HEK293 (cell line): ENCODE results near the gene CYP11A1.

Experiments
- CTCF ChIA-PET: fragments of 350-600 bp; formaldehyde crosslinking; extraction: SDS; loops from one replicate; lab custom pipeline; 2021; ENCODE audit warnings: antibody characterized with exemption; lab: Yijun Ruan, JAX
- POLR2A ChIA-PET: fragments of 300-600 bp; formaldehyde crosslinking; extraction: SDS; loops from one replicate; lab custom pipeline; 2020; ENCODE audit warnings: antibody characterized with exemption, inconsistent platforms; lab: Yijun Ruan, JAX
- H3K27ac ChIP-seq: fragments of 200-500 bp; sonication (Bioruptor generic); 2 replicates; pipeline ENCODE4 v1.5.1; 2014; ENCODE audit warnings: low read depth, low read length, control low read depth, inconsistent platforms; ENCODE audit errors: extremely low read depth
- H3K36me3 ChIP-seq, 2 experiments: fragments of 200-500 bp in 1 of 2; sonication (Bioruptor generic) in 1 of 2; 1 replicate in 1 of 2; 2 replicates in 1 of 2; pipeline ENCODE4 v1.5.1; 2014 to 2017; ENCODE audit warnings: inconsistent platforms in 2 of 2, low read length in 2 of 2; ENCODE audit not compliant: control insufficient read depth in 2 of 2, insufficient read depth in 1 of 2
- H3K4me1 ChIP-seq: fragments of 200-500 bp; sonication (Bioruptor generic); 2 replicates; pipeline ENCODE4 v1.5.1; 2014; ENCODE audit warnings: mild to moderate bottlenecking, low read length, inconsistent platforms; ENCODE audit not compliant: control insufficient read depth, insufficient read depth
- H3K4me3 ChIP-seq: 2 replicates; pipeline ENCODE4 v1.5.1; 2011; ENCODE audit warnings: low read depth, mild to moderate bottlenecking, control low read depth, low read length, moderate library complexity
- H3K9me3 ChIP-seq: fragments of 200-500 bp; sonication (Bioruptor generic); 2 replicates; pipeline ENCODE4 v1.5.1; 2014; ENCODE audit warnings: low read depth, low read length, inconsistent platforms; ENCODE audit not compliant: control insufficient read depth, insufficient read depth
- GLI4 ChIP-seq: fragments of 450-650 bp; formaldehyde crosslinking; IDR thresholded peaks from 2 replicates; pipeline ENCODE4 v1.5.1; 2016; ENCODE audit warnings: missing biosample characterization, missing genetic modification characterization
- WT1 ChIP-seq: fragments of 450-650 bp; formaldehyde crosslinking; IDR thresholded peaks from 2 replicates; pipeline ENCODE4 v1.5.1; 2016; ENCODE audit warnings: missing biosample characterization, missing genetic modification characterization
- ZBTB48 ChIP-seq: fragments of 450-650 bp; formaldehyde crosslinking; IDR thresholded peaks from 2 replicates; pipeline ENCODE4 v1.5.1; 2016; ENCODE audit warnings: missing biosample characterization, missing genetic modification characterization
- ZNF132 ChIP-seq: fragments of 450-650 bp; formaldehyde crosslinking; IDR thresholded peaks from 2 replicates; pipeline ENCODE4 v1.5.1; 2017; ENCODE audit warnings: missing biosample characterization, missing genetic modification characterization, borderline replicate concordance
- ZNF202 ChIP-seq: fragments of 450-650 bp; formaldehyde crosslinking; IDR thresholded peaks from 2 replicates; pipeline ENCODE4 v1.5.1; 2016; ENCODE audit warnings: missing biosample characterization, missing genetic modification characterization, borderline replicate concordance
- ZNF473 ChIP-seq: fragments of 450-650 bp; formaldehyde crosslinking; IDR thresholded peaks from 2 replicates; pipeline ENCODE4 v1.5.1; 2017; ENCODE audit warnings: missing biosample characterization, missing genetic modification characterization
- ZNF530 ChIP-seq: fragments of 450-650 bp; formaldehyde crosslinking; IDR thresholded peaks from 2 replicates; pipeline ENCODE4 v1.5.1; 2016; ENCODE audit warnings: low read depth, missing biosample characterization, missing genetic modification characterization
- ZNF626 ChIP-seq: fragments of 450-650 bp; sonication (Bioruptor Pico); formaldehyde crosslinking; IDR thresholded peaks from 2 replicates; pipeline ENCODE4 v1.5.1; 2018; ENCODE audit warnings: missing biosample characterization, missing genetic modification characterization, inconsistent platforms
- ZNF792 ChIP-seq: fragments of 450-650 bp; formaldehyde crosslinking; IDR thresholded peaks from 2 replicates; pipeline ENCODE4 v1.5.1; 2016; ENCODE audit warnings: missing biosample characterization, missing genetic modification characterization
- ZSCAN16 ChIP-seq: fragments of 450-650 bp; formaldehyde crosslinking; IDR thresholded peaks from 2 replicates; pipeline ENCODE4 v1.5.1; 2016; ENCODE audit warnings: missing biosample characterization, missing genetic modification characterization
- TF ChIP-seq, protein P1 (sequence below): fragments of 450-650 bp; formaldehyde crosslinking; IDR thresholded peaks from 2 replicates; pipeline ENCODE4 v1.5.1; 2016; ENCODE audit warnings: missing biosample characterization, missing genetic modification characterization
- TF ChIP-seq, protein P2 (sequence below): fragments of 450-650 bp; formaldehyde crosslinking; IDR thresholded peaks from 2 replicates; pipeline ENCODE4 v1.5.1; 2016; ENCODE audit warnings: missing biosample characterization, missing genetic modification characterization
- TF ChIP-seq, protein P3 (sequence below): fragments of 450-650 bp; IDR thresholded peaks from 2 replicates; pipeline ENCODE4 v1.5.1; 2018; ENCODE audit warnings: missing biosample characterization, mild to moderate bottlenecking, missing genetic modification characterization
- TF ChIP-seq, protein P4 (sequence below): fragments of 450-650 bp; formaldehyde crosslinking; IDR thresholded peaks from 2 replicates; pipeline ENCODE4 v1.5.1; 2016; ENCODE audit warnings: missing biosample characterization, missing genetic modification characterization, borderline replicate concordance
- TF ChIP-seq, protein P5 (sequence below): fragments of 450-650 bp; formaldehyde crosslinking; IDR thresholded peaks from 2 replicates; pipeline ENCODE4 v1.5.1; 2016; ENCODE audit warnings: missing biosample characterization, missing genetic modification characterization

CYP11A1 gene

DNA sequence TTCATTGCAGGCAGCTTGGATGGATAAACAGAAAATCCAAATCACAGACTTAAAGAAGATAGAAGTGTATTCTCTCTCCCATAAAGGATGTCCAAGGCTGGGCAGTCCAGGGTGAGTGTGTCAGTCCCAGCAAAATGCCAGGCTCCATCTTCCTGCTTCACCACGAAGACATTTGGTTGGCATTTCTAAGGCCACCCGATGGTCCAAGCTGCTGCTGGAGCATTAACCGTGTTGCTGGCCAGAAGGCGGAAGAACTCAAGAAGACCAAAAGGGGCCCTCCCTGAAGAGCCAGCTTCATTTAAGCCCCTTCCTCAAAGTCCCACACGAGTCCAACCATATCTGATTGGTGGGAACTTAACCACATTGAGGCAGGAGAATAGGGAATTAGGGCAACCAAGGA is 3.0 kb upstream of the CYP11A1 start (continued):
- TF ChIP-seq, protein P1, sequence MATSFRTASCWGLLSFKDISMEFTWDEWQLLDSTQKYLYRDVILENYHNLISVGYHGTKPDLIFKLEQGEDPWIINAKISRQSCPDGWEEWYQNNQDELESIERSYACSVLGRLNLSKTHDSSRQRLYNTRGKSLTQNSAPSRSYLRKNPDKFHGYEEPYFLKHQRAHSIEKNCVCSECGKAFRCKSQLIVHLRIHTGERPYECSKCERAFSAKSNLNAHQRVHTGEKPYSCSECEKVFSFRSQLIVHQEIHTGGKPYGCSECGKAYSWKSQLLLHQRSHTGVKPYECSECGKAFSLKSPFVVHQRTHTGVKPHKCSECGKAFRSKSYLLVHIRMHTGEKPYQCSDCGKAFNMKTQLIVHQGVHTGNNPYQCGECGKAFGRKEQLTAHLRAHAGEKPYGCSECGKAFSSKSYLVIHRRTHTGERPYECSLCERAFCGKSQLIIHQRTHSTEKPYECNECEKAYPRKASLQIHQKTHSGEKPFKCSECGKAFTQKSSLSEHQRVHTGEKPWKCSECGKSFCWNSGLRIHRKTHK (tag by site-specific recombination): no peak

DNA sequence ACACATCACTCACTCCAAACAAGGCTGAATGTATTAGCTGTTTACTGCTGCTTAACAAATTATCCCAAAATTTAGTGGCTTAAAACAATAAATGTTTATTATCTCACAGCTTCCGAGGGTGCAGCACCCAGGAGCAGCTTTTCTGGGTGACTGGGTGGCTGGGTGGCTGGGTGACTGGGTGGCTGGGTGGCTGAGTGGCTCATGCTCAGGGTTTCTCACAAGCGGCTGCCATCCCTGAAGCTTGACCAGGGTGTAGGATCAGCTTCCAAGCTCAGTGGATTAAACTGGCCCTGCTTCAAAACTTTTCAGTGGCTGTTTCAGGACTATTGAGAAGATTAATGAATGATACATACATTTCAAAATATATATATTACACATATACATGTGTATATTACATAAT is 2.3 kb upstream of the CYP11A1 start:
- H3K4me1 ChIP-seq: peaks cover 5% of the 10 kb centered on the region
- H3K9me3 ChIP-seq: no peaks in the 10 kb centered on the region
- no peaks in the 10 kb centered on the region for H3K36me3 ChIP-seq
- ChIA-PET CTCF (interaction anchor here (0.5 to 25.1 kb wide), 8 partner anchors 9 to 402 kb away, joined by 3 to 768 read pairs (median 5); partner anchors contain the start of gene SEMA7A), POLR2A (no interaction called here)
- TF ChIP-seq, protein P2, sequence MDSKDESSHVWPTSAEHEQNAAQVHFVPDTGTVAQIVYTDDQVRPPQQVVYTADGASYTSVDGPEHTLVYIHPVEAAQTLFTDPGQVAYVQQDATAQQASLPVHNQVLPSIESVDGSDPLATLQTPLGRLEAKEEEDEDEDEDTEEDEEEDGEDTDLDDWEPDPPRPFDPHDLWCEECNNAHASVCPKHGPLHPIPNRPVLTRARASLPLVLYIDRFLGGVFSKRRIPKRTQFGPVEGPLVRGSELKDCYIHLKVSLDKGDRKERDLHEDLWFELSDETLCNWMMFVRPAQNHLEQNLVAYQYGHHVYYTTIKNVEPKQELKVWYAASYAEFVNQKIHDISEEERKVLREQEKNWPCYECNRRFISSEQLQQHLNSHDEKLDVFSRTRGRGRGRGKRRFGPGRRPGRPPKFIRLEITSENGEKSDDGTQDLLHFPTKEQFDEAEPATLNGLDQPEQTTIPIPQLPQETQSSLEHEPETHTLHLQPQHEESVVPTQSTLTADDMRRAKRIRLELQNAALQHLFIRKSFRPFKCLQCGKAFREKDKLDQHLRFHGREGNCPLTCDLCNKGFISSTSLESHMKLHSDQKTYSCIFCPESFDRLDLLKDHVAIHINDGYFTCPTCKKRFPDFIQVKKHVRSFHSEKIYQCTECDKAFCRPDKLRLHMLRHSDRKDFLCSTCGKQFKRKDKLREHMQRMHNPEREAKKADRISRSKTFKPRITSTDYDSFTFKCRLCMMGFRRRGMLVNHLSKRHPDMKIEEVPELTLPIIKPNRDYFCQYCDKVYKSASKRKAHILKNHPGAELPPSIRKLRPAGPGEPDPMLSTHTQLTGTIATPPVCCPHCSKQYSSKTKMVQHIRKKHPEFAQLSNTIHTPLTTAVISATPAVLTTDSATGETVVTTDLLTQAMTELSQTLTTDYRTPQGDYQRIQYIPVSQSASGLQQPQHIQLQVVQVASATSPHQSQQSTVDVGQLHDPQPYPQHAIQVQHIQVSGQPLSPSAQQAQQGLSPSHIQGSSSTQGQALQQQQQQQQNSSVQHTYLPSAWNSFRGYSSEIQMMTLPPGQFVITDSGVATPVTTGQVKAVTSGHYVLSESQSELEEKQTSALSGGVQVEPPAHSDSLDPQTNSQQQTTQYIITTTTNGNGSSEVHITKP (tag by site-specific recombination): no peak
- no peak for TF ChIP-seq GLI4
- TF ChIP-seq ZSCAN16 (tag by site-specific recombination): no peak
- TF ChIP-seq ZNF202 (tag by site-specific recombination): no peak
- no peak for TF ChIP-seq ZNF792 (tag by site-specific recombination)
- TF ChIP-seq, protein P3, sequence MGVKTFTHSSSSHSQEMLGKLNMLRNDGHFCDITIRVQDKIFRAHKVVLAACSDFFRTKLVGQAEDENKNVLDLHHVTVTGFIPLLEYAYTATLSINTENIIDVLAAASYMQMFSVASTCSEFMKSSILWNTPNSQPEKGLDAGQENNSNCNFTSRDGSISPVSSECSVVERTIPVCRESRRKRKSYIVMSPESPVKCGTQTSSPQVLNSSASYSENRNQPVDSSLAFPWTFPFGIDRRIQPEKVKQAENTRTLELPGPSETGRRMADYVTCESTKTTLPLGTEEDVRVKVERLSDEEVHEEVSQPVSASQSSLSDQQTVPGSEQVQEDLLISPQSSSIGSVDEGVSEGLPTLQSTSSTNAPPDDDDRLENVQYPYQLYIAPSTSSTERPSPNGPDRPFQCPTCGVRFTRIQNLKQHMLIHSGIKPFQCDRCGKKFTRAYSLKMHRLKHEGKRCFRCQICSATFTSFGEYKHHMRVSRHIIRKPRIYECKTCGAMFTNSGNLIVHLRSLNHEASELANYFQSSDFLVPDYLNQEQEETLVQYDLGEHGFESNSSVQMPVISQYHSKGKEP: no peak
- no peak for TF ChIP-seq ZNF530 (tag by site-specific recombination)
- no peak for TF ChIP-seq ZNF626 (tag by site-specific recombination)
- TF ChIP-seq, protein P4, sequence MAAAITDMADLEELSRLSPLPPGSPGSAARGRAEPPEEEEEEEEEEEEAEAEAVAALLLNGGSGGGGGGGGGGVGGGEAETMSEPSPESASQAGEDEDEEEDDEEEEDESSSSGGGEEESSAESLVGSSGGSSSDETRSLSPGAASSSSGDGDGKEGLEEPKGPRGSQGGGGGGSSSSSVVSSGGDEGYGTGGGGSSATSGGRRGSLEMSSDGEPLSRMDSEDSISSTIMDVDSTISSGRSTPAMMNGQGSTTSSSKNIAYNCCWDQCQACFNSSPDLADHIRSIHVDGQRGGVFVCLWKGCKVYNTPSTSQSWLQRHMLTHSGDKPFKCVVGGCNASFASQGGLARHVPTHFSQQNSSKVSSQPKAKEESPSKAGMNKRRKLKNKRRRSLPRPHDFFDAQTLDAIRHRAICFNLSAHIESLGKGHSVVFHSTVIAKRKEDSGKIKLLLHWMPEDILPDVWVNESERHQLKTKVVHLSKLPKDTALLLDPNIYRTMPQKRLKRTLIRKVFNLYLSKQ (tag by site-specific recombination): no peak
- TF ChIP-seq ZBTB48: no peak
- TF ChIP-seq ZNF132 (tag by site-specific recombination): no peak
- TF ChIP-seq WT1 (tag by site-specific recombination): no peak
- TF ChIP-seq, protein P5, sequence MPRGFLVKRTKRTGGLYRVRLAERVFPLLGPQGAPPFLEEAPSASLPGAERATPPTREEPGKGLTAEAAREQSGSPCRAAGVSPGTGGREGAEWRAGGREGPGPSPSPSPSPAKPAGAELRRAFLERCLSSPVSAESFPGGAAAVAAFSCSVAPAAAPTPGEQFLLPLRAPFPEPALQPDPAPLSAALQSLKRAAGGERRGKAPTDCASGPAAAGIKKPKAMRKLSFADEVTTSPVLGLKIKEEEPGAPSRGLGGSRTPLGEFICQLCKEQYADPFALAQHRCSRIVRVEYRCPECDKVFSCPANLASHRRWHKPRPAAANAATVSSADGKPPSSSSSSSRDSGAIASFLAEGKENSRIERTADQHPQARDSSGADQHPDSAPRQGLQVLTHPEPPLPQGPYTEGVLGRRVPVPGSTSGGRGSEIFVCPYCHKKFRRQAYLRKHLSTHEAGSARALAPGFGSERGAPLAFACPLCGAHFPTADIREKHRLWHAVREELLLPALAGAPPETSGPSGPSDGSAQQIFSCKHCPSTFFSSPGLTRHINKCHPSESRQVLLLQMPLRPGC (tag by site-specific recombination): no peak
- TF ChIP-seq ZNF473 (tag by site-specific recombination): no peak
- H3K4me3 ChIP-seq: no peak overlapping the region
- H3K27ac ChIP-seq: no peak overlapping the region
